ENCODE measurements around the gene DPY19L2.
"Not testable (repeated sequence)": the region's sequence is repeated elsewhere in the genome, so short reads cannot be mapped to it uniquely, and the experiment has no call there.

Gene DPY19L2

DNA sequence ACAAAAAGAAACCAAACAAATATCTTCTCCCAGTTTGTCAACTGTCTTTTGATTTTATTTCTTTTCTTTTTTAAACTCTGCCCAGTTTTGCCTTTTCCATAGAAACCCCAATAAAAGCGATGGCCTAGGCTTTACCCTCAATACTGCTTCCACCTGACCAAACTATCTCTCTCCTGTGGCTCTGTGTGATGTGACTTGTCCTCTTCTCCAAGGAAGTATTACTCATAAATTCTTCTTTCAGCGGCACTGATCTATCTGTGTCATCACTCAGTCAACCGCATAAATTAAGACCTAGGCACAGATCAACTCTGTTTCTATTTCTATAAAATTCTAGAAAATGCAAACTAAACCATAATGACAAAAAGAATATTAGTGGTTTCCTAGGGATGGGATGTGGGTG, 9.8 kb downstream of the DPY19L2 start:
- not testable (repeated sequence) for DNase-seq

DNA sequence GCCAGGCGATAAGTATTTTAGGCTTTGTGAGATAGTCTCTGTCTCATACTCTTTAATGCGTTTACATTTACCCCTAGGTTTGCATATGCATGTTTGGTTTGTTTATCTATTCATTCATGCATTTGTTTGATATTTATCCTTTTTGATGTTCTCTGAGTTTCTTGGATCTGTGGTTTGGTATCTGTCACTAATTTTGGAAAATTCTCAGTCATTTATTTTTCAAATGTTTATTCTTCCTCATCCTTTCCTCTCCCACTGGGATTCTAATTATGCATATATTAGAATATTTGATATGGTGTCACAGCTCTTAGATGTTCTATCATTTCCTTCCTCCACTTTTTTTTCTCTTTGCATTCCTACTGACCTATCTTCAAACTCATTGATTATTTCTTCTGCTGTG, 11.9 kb downstream of the DPY19L2 start:
- not testable (repeated sequence) for DNase-seq

GRCh38 chr12:63655543-63656257, 12.6 kb downstream of the DPY19L2 start:
- DNase-seq: not testable (repeated sequence)

DNA sequence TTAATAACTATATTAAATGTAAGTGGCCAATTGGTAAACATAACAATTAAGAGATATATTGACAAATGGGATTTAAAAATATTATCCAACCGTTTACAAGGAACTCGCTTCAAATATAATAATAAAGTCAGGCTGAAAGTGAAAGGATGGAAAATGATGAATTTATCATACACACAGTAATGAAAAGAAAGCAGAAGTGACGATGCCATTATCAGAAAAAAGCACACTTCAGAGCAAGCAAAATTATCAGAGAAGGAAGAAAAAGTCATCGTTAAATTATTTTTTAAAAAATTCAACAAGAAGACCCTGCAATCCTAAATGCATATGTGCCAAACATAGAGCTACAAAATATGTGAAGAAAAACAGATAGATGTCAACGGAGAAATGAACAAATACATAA, 13.8 kb downstream of the DPY19L2 start:
- not testable (repeated sequence) for DNase-seq

- not testable (repeated sequence) for DNase-seq
These were observed 18.8 kb downstream of the DPY19L2 start for GRCh38 chr12:63649517-63649916.

GRCh38 chr12:63643381-63644140, 24.7 kb downstream of the DPY19L2 start:
- not testable (repeated sequence) for DNase-seq

- DNase-seq: not testable (repeated sequence)
These were observed 44.0 kb downstream of the DPY19L2 start for GRCh38 chr12:63624258-63624657.

DNA sequence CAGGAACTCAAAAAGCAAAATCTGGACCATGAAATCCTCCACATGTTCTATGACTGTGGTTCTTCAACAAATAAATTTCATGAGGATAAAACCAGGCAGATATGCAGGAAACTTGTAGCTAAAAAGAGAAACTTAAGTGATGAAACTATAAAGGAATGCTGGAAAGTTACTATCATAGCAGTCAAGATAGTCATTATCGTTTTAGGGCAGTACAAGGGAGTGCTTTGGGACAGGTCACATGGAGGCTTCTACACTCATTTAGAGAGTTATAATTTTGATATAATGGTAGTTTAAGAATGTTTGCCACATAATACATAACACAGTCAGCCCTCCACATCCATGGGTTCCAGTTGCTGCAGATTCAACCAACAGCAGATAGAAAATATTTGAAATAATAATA, 52.7 kb downstream of the DPY19L2 start:
- not testable (repeated sequence) for DNase-seq

- DNase-seq: not testable (repeated sequence)
These were observed 57.0 kb downstream of the DPY19L2 start for GRCh38 chr12:63611285-63611684.

- DNase-seq: not testable (repeated sequence)
These were observed 59.0 kb downstream of the DPY19L2 start for GRCh38 chr12:63609281-63609680.

- not testable (repeated sequence) for DNase-seq
These were observed 63.3 kb downstream of the DPY19L2 start for GRCh38 chr12:63604985-63605384.

DNA sequence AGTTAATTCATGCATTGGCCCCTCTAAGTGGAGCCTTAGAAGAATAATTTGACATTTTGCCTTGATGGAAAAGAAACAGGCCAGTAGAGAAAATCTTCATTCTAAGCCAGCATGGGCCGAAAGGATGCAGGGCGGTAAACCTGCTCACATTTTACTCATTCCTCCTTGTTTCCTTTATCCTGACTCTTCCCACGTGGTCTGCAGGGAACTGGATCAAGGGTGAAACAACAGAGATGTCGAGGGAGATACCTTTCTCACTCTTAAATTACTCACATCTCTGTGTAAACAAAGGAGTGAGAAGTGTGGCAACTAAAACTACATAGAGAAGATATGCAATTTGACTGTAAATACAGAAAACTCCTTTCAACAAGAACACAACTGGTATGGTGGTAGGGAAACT, 73.5 kb downstream of the DPY19L2 start:
- DNase-seq: not testable (repeated sequence)

- not testable (repeated sequence) for DNase-seq
These were observed 83.9 kb downstream of the DPY19L2 start for GRCh38 chr12:63584426-63584825.

GRCh38 chr12:63583289-63583688, 85.0 kb downstream of the DPY19L2 start:
- not testable (repeated sequence) for DNase-seq

DNA sequence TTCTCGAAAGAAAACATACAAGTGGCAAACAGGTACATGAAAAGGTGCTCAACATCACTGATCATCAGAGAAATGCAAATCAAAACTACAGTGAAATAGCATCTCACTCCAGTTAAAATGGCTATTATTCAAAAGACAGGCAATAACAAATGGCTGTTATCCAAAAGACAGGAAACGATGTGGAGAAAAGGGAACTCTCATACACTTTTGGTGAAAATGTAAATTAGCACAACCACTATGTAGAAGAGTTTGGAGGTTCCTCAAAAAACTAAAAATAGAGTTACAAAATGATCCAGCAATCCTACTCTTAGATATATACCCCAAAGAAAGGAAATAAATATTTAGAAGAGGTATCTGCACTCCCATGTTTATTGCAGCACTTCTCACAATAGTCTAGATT, 90.7 kb downstream of the DPY19L2 start:
- DNase-seq: not testable (repeated sequence)

GRCh38 chr12:63572038-63572437, 96.3 kb downstream of the DPY19L2 start:
- not testable (repeated sequence) for DNase-seq

DNA sequence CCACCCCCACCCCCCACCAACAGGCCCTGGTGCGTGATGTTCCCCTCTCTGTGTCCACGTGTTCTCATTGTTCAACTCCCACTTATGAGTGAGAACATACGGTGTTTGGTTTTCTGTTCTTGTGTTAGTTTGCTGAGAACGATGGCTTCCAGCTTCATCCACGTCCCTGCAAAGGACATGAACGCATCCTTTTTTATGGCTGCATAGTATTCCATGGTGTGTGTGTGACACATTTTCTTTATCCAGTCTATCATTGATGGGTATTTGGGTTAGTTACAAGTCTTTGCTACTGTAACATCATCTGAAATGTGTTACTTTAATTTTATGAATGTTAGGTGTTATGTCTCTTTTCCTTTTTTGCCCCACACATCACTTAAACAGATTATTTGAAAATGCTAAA, 109.8 kb downstream of the DPY19L2 start:
- not testable (repeated sequence) for DNase-seq

- not testable (repeated sequence) for DNase-seq
These were observed 116.9 kb downstream of the DPY19L2 start for GRCh38 chr12:63551397-63551796.

- DNase-seq: not testable (repeated sequence)
These were observed 119.3 kb downstream of the DPY19L2 start for GRCh38 chr12:63549034-63549433.

GRCh38 chr12:63545298-63545916, 122.9 kb downstream of the DPY19L2 start:
- DNase-seq: not testable (repeated sequence)

DNA sequence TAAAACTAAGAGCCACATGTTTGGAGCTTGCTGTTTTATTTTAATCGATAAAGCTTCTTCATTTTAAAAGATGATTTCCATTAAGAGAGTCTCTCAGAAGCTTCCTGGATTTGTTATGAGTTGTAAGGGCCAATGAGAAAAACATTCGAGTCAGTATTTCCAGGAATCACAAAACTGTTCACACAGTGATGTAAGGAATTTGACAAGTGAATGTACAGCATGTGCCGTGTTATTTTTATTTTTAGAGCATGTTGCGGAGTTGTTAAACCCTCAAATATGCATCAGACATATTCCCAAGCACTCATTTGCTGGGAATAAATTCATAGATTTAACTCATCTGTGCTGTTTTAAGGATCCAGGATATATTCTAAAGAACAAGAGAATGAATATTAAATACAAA, 129.6 kb downstream of the DPY19L2 start:
- DNase-seq: not testable (repeated sequence)

GRCh38 chr12:63537838-63538237, 130.5 kb downstream of the DPY19L2 start:
- not testable (repeated sequence) for DNase-seq

DNA sequence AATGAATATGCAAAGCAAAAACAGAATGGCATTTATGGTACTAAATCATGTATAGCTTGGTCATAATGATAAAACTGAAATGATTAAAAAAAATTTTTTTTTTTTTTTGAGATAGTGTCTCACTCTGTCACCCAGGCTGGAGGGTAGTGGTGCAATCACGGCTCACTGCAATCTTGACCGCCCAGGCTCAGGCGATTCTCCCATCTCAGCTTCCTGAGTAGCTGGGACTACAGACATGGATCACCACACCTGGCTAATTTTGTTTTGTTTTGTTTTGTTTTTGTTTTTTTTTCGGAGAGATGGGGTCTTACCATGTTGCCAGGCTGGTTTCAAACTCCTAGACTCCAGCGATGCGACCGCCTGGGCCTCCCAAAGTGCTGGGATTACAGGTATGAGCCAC, 138.7 kb downstream of the DPY19L2 start:
- DNase-seq: not testable (repeated sequence)

DNA sequence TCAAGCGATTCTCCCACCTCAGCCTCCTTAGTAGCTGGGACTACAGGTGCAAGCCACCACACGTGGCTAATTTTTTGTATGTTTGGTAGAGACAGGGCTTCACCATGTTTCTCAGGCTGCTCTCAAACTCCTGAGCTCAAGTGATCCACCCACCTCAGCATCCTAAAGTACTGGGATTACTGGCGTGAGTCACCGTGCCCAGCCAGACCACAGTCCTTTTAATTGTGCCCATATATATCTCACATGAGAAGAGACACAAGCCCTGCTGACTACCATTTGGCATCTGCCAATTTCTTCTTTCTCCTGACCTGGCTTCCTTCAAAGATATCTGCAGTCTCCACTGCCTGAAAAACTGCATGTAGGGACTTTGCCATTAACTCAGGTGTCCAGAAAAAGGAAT, 142.5 kb downstream of the DPY19L2 start:
- no peak for DNase-seq

All from KG1 (cell line).